ENCODE measurements around the gene GPR142. TPM values are rescaled to one million over a fixed set of nuclear protein-coding genes. Genes with fewer than 3 reads are reported as not detected.

The GPR142 gene
- total and polyA plus RNA-seq, 2 of the 8 experiments (the other 6 are each of a cell fraction or from before 2014, with no cell fraction given), result 0.05 TPM; not detected in 1

GRCh38 chr17:74389937-74390679, 22.8 kb downstream of the GPR142 start:
- no peaks in the 10 kb centered on the region for H3K36me3 ChIP-seq (ENCODE audit: control insufficient read depth in 2 of 4, insufficient read depth in 4 of 4, low read length in 3 of 4)
- no peak for DNase-seq (ENCODE audit: low read depth in 1 of 2, low spot score in 2 of 2)
- no peak overlapping the region for H3K56ac ChIP-seq (replicated peaks; ENCODE audit: insufficient read length, low read depth, low read length)
- H3K23ac ChIP-seq (ENCODE audit: insufficient read length), result no peak overlapping the region
- no peak overlapping the region for H3K27ac ChIP-seq (ENCODE audit: low read depth, low read length)
- H3K9ac ChIP-seq (replicated peaks in 1 of 4; ENCODE audit: extremely low read depth in 1 of 4, low read depth in 3 of 4, low read length in 3 of 4), result no peak overlapping the region
- no peak overlapping the region for H2AK5ac ChIP-seq (ENCODE audit: low read depth, low read length)
- H2BK12ac ChIP-seq (ENCODE audit: low read depth, low read length), result no peak overlapping the region
- FAIRE-seq, result no peak
- H3K27me3 ChIP-seq (replicated peaks in 1 of 4; ENCODE audit: control insufficient read depth in 3 of 4, extremely low read depth in 1 of 4, insufficient read depth in 3 of 4, low read length in 3 of 4), result no peaks in the 10 kb centered on the region; a peak in 1 of 7 replicates
- H4K20me1 ChIP-seq (replicated peaks in 1 of 2; ENCODE audit: control insufficient read depth in 1 of 2, insufficient read depth in 2 of 2, low read length in 2 of 2), result no peaks in the 10 kb centered on the region
- H3K14ac ChIP-seq (ENCODE audit: insufficient read length), result no peak overlapping the region
- TF ChIP-seq SIX5 (IDR thresholded peaks at IDR 0.05; ENCODE audit: low read depth, low read length) (no peak), SIRT6 (IDR thresholded peaks at IDR 0.05; ENCODE audit: low read length) (no peak), TBP (IDR thresholded peaks at IDR 0.05; ENCODE audit: low read depth, low read length) (no peak)
- H4K91ac ChIP-seq (replicated peaks; ENCODE audit: insufficient read length, low read length), result no peak overlapping the region
- no peaks in the 10 kb centered on the region for H3K79me1 ChIP-seq (ENCODE audit: low read depth, low read length)
- WGBS, 2 experiments (ENCODE audit: extremely low coverage in 1 of 2, insufficient coverage in 1 of 2, insufficient read length in 1 of 2, insufficient replicate concordance in 2 of 2, low coverage in 1 of 2, low lambda C conversion rate in 2 of 2, missing lambda C conversion rate in 1 of 2), result 77% methylated on average over 2 of the region's 2 CpGs; no CpG with 5 or more reads in 1 of the 2 experiments
- no peak overlapping the region for H4K8ac ChIP-seq (ENCODE audit: extremely low read depth, insufficient read depth, low read length)
- H3K9me3 ChIP-seq (ENCODE audit: insufficient read depth in 2 of 2, low read depth in 1 of 2, low read length in 1 of 2), result no peaks in the 10 kb centered on the region
- no peak overlapping the region for H2BK120ac ChIP-seq (replicated peaks; ENCODE audit: low read depth, low read length)
- H3K4me2 ChIP-seq (ENCODE audit: insufficient read depth in 1 of 2, low read depth in 2 of 2, low read length in 2 of 2), result no peak overlapping the region
- no peak overlapping the region for H3K18ac ChIP-seq (ENCODE audit: extremely low read depth, low read length)
- no peak overlapping the region for H3K4ac ChIP-seq (replicated peaks; ENCODE audit: insufficient read length, low read depth, low read length)
- no peaks in the 10 kb centered on the region for H3K79me2 ChIP-seq (ENCODE audit: control insufficient read depth in 1 of 2, insufficient read depth in 2 of 2, low read length in 2 of 2)
- no peak overlapping the region for H2BK20ac ChIP-seq (ENCODE audit: low read length)
- peaks cover 5 to 20% (median 12%) of the 10 kb centered on the region in 4 experiments for H3K4me1 ChIP-seq (replicated peaks in 1 of 4; ENCODE audit: control insufficient read depth in 3 of 4, insufficient read depth in 4 of 4, low read length in 3 of 4)
- no peak overlapping the region for H4K5ac ChIP-seq (ENCODE audit: insufficient read length, low read depth, low read length)
- no peak overlapping the region for H2AFZ ChIP-seq (ENCODE audit: low read length)
- H2BK15ac ChIP-seq (ENCODE audit: low read length), result no peak overlapping the region
- no peaks in the 10 kb centered on the region for H3K23me2 ChIP-seq (ENCODE audit: low read depth, low read length)
- no peak overlapping the region for H2BK5ac ChIP-seq (ENCODE audit: low read depth, low read length)
- ChIA-PET CTCF (ENCODE audit: partially characterized antibody) (interaction anchor here (0.9 to 7.2 kb wide), 4 partner anchors 10 to 48 kb away, joined by 3 to 57 read pairs (median 8); partner anchors contain the start of gene BTBD17), POLR2A (ENCODE audit: partially characterized antibody) (no interaction called here)
- H3K4me3 ChIP-seq (ENCODE audit: extremely low read depth in 1 of 4, insufficient read depth in 2 of 4, low read depth in 3 of 4, low read length in 4 of 4), result no peak overlapping the region

Measured in H1 (cell line).